ENCODE results near the gene GAL3ST2. TPM values are rescaled to one million over a fixed set of nuclear protein-coding genes. Genes with fewer than 3 reads are reported as not detected.

GAL3ST2 gene
- total RNA-seq, 1 experiment from 2014 or later: not detected

DNA sequence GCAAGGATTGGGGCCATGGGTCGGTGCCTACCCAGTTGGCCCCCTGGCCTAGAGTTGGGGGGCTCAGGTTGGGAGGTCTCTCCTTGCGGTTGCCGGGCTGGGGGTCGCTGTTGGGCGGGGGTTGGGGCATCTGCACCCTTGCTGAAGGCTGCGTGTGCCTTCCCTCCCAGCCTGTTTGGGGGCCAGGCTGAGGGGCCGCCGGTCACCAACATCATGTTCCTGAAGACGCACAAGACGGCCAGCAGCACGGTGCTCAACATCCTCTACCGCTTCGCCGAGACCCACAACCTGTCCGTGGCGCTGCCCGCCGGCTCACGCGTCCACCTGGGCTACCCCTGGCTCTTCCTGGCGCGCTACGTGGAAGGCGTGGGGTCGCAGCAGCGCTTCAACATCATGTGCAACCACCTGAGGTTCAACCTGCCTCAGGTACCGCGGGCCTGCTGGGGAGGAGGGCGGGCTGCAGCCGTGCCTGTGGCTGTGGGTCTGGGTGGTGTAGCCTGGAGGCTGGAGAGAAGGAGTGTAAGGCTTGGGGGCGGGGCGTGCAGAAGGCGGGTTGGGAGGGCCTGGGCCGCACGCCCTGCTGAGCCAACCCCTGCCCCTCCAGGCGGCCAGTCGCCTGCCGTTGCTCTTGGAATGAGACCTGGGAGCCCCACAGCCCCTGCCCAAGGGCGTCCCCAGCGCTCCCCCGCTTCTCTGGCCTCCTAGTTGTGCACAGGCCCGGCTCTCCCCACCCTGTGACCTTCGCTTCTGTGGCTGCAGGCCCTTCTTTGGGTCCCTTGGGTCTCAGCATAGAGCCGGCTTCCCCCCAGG, 25.2 kb downstream of the GAL3ST2 start:
- no peaks in the 10 kb centered on the region for H3K27me3 ChIP-seq (ENCODE audit: low read length)
- BruUV-seq (replicated peaks): no TSS peak
- intact Hi-C loops (cut with micrococcal nuclease): no loop called here

GRCh38 chr2:241802421-241803318, 26.0 kb downstream of the GAL3ST2 start:
- Histone ChIP-seq H2AFZ (ENCODE audit: low read length) (no peak overlapping the region), H3K4me2 (ENCODE audit: low read length) (peak overlapping the region; percentile 69), H3K9ac (ENCODE audit: low read length) (no peak overlapping the region), H3K4me3 (ENCODE audit: low read length) (no peak overlapping the region), H3K9me2 (replicated peaks; ENCODE audit: low read length) (no peaks in the 10 kb centered on the region), H4K20me1 (ENCODE audit: low read length) (no peaks in the 10 kb centered on the region), H3K79me2 (ENCODE audit: low read length) (no peaks in the 10 kb centered on the region), H3K36me3 (ENCODE audit: low read depth, low read length) (no peaks in the 10 kb centered on the region), H3K27ac (ENCODE audit: low read length) (no peak overlapping the region), H3F3A (ENCODE audit: low read length, unreplicated experiment) (no peaks in the 10 kb centered on the region), H3K9me3 (ENCODE audit: low read length) (no peaks in the 10 kb centered on the region), H3K4me1 (ENCODE audit: insufficient read depth, low read length) (peaks cover 6% of the 10 kb centered on the region; the same call in 1 of the 2 replicates), H3K27me3 (ENCODE audit: low read length) (no peaks in the 10 kb centered on the region)
- intact Hi-C loops (cut with micrococcal nuclease): no loop called here
- TF ChIP-seq EZH2phosphoT487 (IDR thresholded peaks at IDR 0.05; ENCODE audit: borderline replicate concordance, low read length) (no peak), EZH2 (IDR thresholded peaks at IDR 0.05; ENCODE audit: low read length, unreplicated experiment) (no peak)
- TF ChIP-seq, protein P1, sequence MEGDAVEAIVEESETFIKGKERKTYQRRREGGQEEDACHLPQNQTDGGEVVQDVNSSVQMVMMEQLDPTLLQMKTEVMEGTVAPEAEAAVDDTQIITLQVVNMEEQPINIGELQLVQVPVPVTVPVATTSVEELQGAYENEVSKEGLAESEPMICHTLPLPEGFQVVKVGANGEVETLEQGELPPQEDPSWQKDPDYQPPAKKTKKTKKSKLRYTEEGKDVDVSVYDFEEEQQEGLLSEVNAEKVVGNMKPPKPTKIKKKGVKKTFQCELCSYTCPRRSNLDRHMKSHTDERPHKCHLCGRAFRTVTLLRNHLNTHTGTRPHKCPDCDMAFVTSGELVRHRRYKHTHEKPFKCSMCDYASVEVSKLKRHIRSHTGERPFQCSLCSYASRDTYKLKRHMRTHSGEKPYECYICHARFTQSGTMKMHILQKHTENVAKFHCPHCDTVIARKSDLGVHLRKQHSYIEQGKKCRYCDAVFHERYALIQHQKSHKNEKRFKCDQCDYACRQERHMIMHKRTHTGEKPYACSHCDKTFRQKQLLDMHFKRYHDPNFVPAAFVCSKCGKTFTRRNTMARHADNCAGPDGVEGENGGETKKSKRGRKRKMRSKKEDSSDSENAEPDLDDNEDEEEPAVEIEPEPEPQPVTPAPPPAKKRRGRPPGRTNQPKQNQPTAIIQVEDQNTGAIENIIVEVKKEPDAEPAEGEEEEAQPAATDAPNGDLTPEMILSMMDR (conservative IDR thresholded peaks at IDR 0.05; ENCODE audit: low read depth, low read length): no peak
- DNase-seq (no peak), ATAC-seq (no peak)
- CTCF ChIA-PET: no interaction called here
- no TSS peak for BruUV-seq (replicated peaks)
- POLR2A ChIA-PET (ENCODE audit: unreplicated experiment): no interaction called here

More for the DNA sequence above, 25.2 kb downstream of the GAL3ST2 start:
- Histone ChIP-seq H3K4me2 (ENCODE audit: low read length) (no peak overlapping the region), H3K27ac (ENCODE audit: low read length) (no peak overlapping the region), H3K36me3 (ENCODE audit: low read depth, low read length) (no peaks in the 10 kb centered on the region), H3F3A (ENCODE audit: low read length, unreplicated experiment) (no peaks in the 10 kb centered on the region), H4K20me1 (ENCODE audit: low read length) (no peaks in the 10 kb centered on the region), H3K4me3 (ENCODE audit: low read length) (no peak overlapping the region), H2AFZ (ENCODE audit: low read length) (no peak overlapping the region), H3K79me2 (ENCODE audit: low read length) (no peaks in the 10 kb centered on the region), H3K9ac (ENCODE audit: low read length) (no peak overlapping the region), H3K9me3 (ENCODE audit: low read length) (no peaks in the 10 kb centered on the region), H3K4me1 (ENCODE audit: insufficient read depth, low read length) (peaks cover 6% of the 10 kb centered on the region; the same call in 1 of the 2 replicates), H3K9me2 (replicated peaks; ENCODE audit: low read length) (no peaks in the 10 kb centered on the region)
- ATAC-seq (no peak), DNase-seq (no peak)
- CTCF ChIA-PET: no interaction called here
- POLR2A ChIA-PET (ENCODE audit: unreplicated experiment): no interaction called here
- TF ChIP-seq EZH2 (IDR thresholded peaks at IDR 0.05; ENCODE audit: low read length, unreplicated experiment) (no peak), EZH2phosphoT487 (IDR thresholded peaks at IDR 0.05; ENCODE audit: borderline replicate concordance, low read length) (no peak)
- TF ChIP-seq, protein P1 (conservative IDR thresholded peaks at IDR 0.05; ENCODE audit: low read depth, low read length): no peak

All from PC-3 (cell line).